Measurements from ENCODE around the gene TSPAN18.

DNA sequence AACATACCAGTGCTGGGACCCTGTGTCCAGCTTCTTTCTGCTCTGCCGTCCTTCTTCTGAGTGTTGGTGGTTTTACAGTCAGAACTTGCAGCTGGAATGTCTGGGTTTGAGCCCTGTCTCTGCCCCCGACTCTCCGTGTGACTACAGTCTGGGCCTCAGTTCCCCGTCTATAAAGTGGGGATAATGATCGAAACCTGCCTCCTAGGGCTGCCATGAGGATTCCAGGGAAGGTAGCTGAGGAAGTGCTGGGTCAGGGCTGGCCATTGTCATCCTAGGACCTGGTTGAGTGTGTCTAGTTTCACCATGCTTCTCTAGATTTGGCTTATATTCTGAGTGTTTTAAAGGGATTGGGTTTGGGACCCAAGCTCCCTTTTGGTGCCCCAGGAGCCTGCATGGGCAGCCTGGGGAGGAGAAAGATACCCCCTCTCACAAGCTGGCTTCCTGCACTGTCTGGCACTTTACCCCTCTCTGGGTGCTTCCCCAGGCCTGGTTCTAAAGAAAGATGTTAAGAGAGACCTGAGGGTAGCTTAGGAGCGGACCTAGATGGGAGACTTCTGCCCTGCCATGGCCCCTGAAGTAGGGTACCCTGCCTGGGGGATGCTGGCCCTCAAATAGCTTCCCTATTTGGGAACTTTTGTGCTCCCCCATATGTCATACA is 49.9 kb downstream of the TSPAN18 start:
- TF ChIP-seq, protein P1, sequence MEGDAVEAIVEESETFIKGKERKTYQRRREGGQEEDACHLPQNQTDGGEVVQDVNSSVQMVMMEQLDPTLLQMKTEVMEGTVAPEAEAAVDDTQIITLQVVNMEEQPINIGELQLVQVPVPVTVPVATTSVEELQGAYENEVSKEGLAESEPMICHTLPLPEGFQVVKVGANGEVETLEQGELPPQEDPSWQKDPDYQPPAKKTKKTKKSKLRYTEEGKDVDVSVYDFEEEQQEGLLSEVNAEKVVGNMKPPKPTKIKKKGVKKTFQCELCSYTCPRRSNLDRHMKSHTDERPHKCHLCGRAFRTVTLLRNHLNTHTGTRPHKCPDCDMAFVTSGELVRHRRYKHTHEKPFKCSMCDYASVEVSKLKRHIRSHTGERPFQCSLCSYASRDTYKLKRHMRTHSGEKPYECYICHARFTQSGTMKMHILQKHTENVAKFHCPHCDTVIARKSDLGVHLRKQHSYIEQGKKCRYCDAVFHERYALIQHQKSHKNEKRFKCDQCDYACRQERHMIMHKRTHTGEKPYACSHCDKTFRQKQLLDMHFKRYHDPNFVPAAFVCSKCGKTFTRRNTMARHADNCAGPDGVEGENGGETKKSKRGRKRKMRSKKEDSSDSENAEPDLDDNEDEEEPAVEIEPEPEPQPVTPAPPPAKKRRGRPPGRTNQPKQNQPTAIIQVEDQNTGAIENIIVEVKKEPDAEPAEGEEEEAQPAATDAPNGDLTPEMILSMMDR (IDR thresholded peaks at IDR 0.05): no peak
- no peak for TF ChIP-seq POLR2A (IDR thresholded peaks at IDR 0.05)

Measured in thyroid gland (tissue), 4 donors.